Omental fat pad (tissue), 4 donors: ENCODE measurements around the gene LETM1. TPM values are rescaled to one million over a fixed set of nuclear protein-coding genes. Genes with fewer than 3 reads are reported as not detected.

Experiments used
- ATAC-seq: fragments of 150-250 bp; one replicate; pipeline ENCODE4 v1.9.1; 2016; ENCODE audit warnings: mild to moderate bottlenecking, moderate library complexity; ENCODE audit not compliant: low FRiP score
- DNase-seq: peaks from one replicate; pipeline ENCODE4 v3.0.0-alpha.2; 2019; ENCODE audit warnings: low spot score
- CTCF ChIP-seq, 3 donors: fragments of 450-650 bp; IDR thresholded peaks; one replicate each; pipeline ENCODE4 v1.5.1; 2016 to 2017; ENCODE audit warnings: antibody characterized with exemption in 3 of 3, mild to moderate bottlenecking in 3 of 3, moderate library complexity in 2 of 3
- total RNA-seq, 4 donors: library from RNA; depleted of rRNA; stranded (reverse); fragments of >200 nt; gene quantifications; one replicate each; pipeline ENCODE4 v1.1.0, GENCODE V29; 2016

Gene LETM1
- total RNA-seq, 4 donors from 2014 or later: 42.2 to 104 (median 52.8) TPM

- no peak for DNase-seq
- TF ChIP-seq CTCF (IDR thresholded peaks at IDR 0.05): no peak
- no peak for ATAC-seq
Observed at GRCh38 chr4:1771555-1772305, 84.2 kb downstream of the LETM1 start.

GRCh38 chr4:1770791-1771231 lies 85.1 kb downstream of the LETM1 start:
- no peak for ATAC-seq
- DNase-seq: no peak
- TF ChIP-seq CTCF (IDR thresholded peaks at IDR 0.05): no peak

GRCh38 chr4:1770245-1770644 lies 85.7 kb downstream of the LETM1 start:
- DNase-seq: no peak
- no peak for ATAC-seq
- TF ChIP-seq CTCF (IDR thresholded peaks at IDR 0.05): no peak

GRCh38 chr4:1769692-1770091 lies 86.3 kb downstream of the LETM1 start:
- no peak for TF ChIP-seq CTCF (IDR thresholded peaks at IDR 0.05)
- no peak for DNase-seq
- no peak for ATAC-seq

- DNase-seq (no peak), ATAC-seq (no peak)
- TF ChIP-seq CTCF (IDR thresholded peaks at IDR 0.05): no peak
Observed at GRCh38 chr4:1768367-1769034, 87.5 kb downstream of the LETM1 start.

GRCh38 chr4:1767770-1768366 lies 88.1 kb downstream of the LETM1 start:
- ATAC-seq (no peak), DNase-seq (no peak)
- no peak for TF ChIP-seq CTCF (IDR thresholded peaks at IDR 0.05)
